ENCODE measurements around the gene IREB2.

Gene IREB2

DNA sequence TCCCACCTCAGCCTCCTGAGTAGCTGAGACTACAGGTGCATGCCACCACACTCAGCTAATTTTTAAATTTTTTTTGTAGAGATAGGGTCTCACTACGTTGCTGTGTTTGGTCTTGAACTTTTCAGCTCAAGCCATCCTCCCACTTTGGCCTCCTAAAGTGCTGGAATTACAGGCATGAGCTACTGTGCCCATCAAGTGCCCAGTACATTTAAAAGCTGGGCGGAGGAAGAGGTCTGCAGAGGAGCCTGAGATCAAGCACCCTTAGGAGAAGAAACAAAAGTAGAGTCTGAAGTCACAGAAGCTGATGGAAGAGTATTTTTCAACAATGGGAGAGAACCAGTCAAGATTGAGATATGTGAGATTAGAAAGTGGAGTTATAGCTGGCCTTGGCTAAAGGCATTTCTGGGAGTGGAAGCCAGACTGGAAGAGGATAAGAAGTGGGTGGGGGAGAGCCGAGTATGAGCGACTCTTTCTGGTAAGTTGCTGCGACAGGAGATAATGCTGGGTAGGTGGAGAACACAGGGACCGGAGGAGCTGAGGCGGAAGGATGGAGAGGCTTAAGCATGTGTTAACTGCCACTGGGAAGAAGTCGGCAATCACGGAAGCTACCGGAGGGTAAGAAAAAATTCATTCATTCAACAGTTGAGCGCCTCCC is 782 bp upstream of the IREB2 start:
- DNase-seq = no peak

DNA sequence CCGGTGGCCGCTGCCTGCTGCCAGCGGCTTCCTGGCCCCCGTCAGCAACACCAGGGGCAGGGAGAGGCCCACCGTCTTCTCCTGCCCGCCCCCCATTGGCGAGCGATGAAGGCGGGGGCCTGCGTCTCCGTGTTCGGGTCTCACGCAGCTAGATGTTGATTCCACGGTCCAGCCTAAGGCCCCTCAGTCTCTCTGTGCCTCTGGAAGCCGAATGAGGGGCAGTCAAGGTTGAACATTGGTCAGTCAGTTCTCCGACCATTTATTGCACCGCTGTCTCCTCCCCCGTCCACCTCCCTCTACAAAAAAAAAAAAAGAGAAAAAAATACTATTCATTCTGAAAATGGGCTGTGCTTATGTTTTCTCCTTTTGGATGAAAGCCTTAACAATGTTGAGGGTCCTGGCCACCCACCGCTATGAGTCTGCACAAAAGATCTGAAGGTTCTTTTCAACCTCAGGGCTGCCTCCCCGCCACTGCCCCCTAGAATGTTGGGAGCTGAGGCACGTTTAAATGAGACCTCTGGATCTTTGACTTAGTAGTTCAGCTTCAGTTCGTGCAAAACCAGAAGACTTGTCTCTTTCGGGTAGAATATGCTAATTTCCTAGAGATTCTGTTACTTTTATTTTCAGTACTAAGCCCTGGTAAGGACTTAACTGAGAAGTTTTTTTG is 736 bp downstream of the IREB2 start:
- no peak for DNase-seq

DNA sequence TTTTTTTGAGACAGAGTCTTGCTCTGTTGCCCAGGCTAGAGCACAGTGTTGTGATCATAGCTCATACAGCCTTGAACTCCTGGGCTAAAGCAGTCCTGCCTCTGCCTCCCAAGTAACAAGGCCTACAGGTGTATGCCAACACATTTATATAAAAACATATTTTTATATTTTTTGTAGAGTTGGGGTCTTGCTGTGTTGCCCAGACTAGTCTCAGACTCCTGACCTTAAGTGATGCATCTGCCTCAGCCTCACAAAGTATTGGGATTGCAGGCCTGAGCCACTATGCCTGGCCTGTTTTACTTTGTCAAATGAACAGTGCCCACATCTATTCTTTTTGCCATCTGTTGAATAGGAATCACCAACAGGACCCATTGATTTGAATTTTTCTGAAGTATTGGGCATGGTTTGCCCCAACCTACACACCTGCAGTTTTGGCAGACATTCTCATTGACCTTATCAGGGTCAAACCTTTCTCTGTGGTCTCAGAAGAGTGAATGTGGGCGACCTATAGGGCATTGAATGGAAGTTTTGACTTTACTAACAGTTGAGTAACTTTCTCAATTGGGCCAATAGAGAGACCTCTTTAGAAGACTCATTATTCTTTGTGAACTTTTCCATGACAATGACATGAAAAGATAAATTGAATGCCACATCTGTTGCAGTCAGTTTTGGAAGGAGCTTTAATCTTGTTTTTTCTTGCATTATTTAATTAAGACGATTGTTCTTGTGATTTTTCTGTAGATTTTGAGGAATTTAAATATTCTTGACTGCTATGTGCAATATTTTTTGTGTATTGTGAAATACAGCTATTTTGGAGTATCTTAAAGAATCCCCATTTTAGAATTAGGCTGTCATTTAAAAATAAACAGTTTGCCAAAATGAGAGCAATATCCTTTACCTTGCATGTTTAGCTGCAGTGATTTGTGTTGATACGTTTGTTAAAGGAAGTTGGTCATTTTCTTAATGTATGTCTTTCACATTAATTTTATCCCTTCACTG is 2.7 kb downstream of the IREB2 start:
- DNase-seq = no peak

DNA sequence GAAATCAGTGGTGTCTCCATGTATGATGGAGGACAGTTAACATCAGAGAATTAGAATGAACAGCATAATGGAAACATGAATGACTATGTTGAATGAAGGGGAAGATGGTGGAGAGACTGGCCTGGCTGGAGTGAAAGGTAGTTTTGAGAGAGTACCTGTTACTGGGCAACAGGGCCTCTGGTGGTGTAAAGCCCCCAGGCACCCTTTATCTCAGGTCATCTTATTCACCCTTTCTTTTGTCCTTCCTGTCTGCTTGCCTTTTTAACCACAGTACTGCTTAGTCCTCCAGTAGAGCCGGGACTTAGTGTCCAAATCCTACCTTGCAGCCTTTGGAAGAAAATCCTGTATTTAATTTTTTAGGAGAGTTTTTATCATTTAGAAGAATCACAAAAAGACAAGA is 6.2 kb downstream of the IREB2 start:
- DNase-seq = no peak

DNA sequence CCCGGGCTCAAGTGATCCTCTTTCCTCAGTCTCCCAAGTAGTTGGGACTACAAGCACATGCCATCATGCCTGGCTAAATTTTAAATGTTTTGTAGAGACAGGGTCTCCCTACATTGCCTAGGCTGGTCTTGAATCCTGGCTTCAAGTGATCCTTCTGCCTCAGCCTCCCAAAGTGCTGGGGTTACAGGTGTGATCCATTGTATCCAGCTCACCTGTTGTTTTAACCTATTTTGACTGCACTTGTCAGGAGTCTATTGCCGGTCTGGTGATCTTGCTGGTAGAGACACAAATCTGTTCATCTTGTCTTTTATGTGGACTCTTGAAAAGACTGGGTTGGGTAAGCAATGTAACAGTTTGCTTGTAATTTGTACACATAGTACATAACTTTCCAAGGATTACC is 7.9 kb downstream of the IREB2 start:
- DNase-seq = no peak

DNA sequence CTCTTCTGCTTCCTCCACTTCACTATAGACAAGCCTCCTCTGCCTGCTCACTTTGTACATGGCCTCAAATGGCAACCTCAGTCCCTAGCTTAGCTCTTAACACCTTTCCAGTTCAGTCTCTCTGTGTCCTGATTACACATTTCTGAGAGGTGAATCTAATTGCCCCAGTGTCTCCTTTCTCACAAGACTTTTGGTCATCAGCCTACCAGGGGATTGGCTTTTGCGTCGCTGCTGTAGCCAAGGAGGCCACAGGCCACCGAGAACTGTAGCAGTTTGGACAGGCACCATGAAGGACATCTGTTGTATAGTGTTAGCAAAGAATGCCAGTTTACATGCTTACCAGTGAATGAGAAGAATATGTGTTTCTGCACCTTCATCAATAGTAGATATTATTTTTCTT is 8.5 kb downstream of the IREB2 start:
- no peak for DNase-seq

DNA sequence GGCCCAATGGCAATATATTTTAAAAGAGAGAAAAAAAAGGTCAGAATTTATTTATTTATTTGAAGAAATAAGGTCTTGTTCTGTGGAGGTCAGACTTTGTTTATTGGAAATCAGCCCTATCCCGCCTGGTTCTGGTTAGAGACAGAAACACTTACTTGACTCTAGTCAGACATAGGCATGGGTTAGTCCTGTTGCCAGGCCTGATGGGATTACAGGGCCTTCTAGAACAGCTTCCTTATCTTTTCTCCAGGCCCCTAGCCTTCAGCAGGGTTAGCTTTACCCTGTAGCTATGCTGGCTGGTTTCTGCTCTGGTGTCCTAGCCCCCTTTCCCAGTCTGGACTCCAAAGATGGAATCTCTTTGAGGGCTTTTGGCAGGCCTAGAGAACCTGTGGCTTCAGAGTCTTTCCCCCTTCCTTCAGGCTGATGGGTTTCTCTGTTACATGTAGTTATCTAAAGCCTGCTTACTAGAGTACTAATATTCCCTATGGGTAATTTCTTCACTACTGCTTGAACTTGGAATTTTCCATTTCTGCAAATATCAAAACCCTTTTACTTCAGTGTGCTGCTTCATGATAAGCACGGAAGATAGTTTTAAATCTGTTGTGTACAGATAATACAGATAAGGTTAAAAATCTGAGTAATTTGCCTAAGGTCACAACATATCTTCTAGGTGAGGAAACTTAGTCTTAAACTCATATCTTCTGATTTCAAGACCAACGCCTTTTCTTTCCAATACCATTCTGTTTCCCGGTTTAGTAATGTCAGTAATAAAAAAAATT is 10.6 kb downstream of the IREB2 start:
- no peak for DNase-seq

DNA sequence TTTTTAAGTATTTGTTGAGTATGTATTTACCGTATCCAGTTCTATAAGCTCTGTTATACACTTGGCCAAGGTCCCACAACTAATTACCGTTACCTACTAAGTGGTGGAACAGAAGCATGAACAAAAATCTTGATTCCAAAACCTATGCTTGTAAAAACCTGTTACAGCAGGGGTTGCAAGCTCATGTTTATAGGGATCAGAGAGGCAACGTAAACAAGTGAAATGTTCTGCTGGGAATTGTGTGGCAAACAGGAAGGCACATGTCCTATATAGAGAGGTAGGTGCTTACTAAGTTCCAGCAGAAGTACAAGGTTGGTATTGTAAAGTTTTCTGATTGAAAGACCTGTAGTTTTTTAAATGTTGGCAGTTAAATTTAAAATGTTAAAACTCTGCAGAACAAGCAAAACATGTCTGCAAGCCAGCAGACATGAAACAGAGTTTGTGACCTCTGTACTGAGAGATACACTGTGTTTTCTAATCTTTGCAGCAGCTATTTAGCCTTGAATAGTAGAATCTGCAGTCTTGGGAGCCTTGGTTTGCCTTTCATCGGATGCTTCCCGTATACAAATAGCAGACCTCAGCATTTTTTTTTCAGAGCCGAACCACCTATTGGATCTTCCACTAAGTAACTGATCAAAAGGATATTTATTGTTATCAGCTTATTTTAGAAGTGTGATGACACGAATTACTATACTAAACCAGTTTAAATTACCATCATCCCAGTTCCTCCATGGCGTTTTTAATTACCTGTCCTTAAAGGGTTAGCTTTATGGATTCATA is 11.4 kb downstream of the IREB2 start:
- DNase-seq = no peak

DNA sequence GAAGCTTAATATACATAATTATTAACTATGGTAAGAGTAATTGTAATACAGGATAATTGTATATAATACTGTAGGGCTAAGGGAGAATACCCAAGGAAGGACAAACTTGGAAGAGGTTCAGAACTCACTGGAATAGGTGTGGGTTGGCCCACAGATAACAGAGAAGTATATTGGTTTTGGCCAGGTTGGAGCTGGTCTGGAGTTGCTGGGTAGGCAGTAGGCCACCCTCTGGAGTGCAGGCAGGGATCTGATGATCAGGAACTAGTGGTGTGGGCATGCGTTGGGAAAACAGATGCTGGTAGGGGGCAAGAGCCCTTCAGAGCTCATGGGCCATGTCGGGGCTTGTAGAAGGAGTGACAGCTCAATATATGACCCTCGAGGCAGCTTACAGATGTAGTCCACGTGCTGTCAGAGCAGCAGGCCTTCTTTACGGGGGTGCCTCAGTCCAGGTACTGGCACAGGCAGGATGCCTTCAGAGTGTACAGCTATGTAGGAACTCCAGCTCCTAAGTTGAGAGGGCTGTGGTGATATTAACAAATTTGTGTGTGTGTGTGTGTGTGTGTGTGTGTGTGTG is 12.4 kb downstream of the IREB2 start:
- no peak for DNase-seq

DNA sequence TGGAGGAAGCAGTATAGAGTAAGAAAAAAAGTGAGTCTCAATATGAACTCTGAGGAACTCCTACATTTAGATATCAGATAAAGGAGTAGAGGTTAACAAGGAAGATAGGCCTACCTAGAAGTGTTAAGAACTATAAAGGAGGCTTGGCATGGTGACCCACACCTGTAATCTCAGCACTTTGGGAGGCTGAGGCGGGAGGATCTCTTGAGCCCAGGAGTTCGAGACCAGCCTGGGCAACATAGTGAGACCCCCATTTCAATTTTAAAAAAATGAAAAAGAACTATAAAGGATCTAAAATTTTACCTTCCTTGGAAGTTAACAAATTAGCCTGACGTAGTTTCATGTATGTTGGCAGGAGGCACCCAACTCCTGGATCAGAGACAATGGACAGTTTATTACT is 14.5 kb downstream of the IREB2 start:
- no peak for DNase-seq

DNA sequence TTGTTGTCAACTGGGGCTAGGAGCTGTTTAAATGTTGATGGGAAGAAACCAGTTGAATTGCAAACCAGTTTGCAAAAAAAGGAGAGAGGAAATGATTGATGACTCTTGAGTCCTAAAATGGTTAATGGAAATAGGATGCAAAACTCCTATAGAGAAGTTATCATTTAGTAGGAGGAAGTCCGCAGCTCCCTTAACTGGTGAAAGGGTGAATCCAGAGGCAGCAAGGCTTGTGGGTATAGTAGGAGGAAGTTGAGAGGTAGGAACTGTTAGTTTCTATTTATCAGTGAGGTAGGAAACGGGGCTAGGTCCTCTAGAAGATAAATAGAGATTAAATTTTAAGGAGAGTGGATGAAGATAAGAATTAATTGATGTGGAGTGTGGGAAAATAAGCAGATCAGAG is 15.4 kb downstream of the IREB2 start:
- no peak for DNase-seq

DNA sequence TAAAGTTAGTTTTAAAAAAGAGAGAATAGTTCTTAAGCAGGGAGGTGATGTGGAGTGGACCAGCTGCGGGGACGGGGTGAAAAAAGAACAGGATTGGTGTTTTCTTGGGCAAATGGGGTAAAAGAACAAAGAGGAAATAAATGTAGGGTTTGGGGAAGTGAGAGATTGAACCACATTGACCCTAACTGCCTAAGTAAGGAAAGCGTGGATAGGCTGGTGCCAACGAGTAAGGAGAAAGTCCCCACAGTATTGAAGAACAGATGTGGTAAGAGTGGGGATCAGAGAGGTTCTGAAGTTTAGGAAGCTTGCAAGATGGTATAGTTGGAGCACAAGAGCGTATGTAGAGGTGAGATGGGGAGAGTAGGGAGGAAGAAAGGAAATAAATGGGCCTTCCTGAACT is 17.0 kb downstream of the IREB2 start:
- DNase-seq = no peak

DNA sequence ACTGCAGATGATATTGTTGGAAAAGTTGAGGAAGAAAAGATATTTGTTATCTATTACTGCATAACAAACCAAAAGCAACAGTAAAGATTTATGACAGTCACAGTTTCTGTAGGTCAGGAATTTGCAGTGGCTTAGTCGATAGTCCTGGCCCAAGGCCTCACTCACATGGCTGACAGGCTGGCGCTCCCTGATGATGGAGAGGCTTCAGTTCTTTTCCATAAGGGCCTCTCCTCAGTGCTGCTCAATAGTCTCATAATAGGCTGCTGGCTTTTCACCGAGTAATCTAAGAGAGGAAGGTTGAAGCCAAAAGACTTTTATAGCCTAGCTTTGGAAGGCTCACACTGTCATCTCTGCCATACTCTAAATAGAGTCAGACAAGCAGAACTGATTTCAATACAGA is 17.7 kb downstream of the IREB2 start:
- no peak for DNase-seq

DNA sequence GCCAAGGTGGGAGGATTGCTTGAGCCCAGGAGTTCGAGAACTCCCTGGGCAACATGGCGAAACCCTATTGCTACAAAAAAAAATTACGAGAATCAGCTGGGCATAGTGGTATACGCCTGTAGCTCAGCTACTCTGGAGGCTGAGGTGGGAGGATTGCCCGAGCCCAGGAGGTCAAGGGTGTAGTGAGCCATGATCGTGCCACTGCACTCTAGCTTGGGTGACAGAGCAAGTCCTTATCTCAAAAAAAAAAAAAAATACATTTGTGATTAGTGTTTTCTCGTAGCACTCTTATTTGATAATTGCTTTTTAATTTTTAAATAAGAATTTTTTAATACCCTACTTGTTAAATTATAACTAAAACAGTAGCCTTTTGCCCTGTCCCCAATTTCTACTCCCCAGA is 18.4 kb downstream of the IREB2 start:
- DNase-seq = no peak

DNA sequence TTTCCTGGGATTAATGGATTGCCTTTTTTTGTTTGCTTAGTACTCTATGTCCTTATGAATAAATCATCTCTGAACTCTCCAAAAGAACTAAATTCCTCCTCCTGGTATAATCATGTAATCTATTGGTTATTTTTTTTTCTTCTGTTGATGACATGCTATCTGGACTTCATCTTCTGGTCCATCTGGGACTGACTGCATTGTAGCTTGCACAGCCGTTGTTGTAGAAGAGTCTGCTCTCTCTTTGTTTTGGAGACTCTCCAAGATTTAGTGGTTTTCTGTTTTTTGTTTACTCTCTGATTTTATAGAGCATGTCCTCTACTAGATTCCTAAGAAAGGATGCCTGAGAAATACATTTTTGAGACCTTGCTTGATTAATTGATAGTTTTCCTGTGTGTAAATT is 19.1 kb downstream of the IREB2 start:
- DNase-seq = no peak

DNA sequence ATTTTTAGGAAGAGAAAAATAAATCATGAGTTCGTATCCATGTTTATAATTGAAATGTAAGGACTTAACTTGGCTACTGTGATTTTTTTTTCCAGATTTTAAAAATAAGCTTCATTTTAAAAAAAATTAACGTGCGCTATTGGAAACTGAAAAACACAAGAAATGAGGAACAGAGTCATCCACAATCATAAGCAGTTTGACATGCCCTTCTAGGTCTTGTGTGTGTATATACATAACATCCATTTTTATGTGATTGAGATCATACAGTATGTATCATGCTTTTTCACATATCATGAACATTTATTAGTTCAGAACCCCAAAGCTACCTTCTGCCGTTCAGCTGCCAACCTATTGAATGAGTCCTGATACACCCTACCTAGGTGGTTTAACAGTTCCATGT is 22.7 kb downstream of the IREB2 start:
- DNase-seq = no peak

DNA sequence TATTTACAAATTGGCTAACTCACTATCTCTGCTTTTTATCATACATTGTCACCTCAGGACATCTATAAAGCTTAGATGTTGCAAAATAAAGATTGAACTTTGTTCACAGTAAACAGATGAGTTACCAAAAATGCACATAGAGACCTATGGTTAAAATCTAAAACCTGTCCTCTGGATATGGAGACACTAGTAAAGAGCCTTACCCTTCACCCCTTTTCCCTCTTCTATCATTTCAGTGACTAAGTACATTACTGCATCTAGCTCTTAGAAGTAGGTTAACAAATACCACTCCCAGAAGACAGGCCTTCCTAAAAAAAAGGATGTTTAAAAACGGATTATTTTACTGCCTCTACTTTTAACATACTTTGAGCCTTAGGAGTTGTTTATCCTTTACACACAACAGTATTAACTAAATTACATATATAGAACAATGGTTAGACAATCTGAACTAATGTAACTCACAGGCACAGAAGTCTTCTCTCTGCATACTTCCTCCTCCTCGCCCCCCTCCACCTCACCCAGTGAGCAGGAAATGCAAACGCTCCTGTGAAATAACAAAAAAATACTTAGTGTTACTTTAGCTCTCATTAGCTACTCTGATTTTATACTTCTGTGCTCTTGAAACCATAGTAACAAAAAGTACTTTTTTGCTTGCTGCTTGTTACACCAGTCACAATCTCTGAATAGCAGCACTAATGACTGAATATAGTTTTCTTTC is 23.3 kb downstream of the IREB2 start:
- no peak for DNase-seq

DNA sequence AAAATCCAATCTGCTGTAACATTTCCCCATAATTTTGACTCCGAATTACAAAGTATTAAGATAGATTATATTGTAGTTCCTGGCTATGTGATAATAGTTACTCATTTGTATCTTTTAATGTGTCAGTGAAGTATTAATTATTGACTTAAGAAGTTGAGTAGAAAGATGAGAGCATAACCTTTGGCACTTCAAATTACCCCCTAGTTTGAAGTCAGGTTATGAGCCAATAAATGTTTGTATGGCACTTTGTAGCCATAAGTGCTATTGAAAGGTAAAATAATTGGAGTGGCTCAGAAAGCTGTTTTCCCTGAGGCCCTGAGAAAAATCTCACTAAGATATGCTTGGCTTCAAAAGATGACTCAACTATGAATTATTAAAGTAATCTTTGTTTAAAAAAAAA is 31.0 kb downstream of the IREB2 start:
- DNase-seq = no peak

DNA sequence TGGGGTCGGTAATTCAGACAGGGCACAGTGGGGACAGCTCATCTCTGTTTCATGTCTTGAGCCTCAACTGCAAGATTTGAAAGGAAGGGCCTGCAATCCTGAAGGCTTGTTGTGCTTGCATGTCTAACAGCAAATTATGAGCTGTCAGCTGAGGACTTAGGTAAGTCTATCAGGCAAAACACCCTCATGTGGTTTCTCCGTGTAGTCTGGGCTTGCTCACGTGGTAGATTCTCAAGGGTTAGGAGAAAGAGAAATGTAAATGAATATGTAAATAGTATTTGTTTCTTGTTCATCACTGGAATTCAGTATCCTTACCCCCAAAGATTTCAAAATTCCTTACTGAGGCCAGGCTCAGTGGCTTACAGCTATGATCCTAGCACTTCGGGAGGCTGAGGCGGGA is 39.3 kb downstream of the IREB2 start:
- DNase-seq = no peak

DNA sequence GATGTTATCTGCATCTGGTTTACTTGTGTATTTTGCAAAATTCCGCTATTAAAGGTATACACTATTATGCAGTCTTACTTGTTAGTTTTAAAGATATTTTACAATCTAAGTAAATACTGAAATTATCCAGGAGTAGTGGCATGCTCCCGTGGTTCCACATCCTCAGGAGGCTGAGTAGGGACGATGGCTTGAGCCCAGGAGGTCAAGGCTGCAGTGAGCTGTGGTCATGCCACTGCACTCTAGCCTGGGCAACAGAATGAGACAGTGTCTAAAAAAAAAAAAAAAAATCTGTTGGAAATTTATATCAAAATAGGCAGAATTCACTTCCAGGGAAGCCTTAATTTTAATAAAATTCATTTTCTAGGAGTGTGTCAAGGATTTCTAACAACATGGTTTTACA is 41.6 kb downstream of the IREB2 start:
- DNase-seq = no peak

DNA sequence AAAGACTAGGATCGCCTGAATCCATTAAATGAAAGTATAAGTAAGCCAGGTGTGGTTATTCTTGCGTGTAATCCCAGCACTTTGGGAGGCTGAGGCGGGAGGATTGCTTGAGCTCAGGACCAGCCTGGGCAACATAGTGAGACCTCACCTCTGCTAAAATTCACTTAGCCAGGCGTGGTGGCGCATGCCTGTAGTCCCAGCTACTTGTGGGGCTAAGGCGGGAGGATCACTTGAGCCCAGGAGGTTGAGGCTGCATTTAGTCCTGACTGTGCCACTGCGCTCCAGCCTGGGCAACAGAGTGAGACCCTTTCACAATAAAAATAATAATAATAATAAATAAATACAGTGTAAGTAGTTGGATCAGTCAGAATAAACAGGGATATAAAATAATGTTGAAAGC is 43.9 kb downstream of the IREB2 start:
- no peak for DNase-seq
